ENCODE data around the gene TMEM187.

DNA sequence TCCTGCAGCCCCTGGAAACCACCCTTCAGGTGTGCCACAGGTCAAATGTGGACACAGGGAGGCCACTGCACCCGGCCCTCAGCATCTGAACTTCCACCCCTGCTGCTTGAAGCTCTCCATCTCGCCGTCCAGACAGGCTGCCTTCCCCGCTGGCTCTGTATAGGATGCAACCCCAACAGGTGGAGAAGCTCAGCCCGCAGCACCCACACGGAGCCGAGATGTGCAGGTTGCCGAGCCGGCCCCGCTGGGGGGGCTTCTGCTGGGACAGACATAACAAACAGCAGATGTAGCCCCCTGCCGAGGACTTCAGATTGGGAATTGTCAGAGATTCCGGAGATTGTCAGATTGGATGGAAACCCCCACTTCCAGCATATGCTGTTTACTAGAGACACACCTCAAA is 20.5 kb downstream of the TMEM187 start:
- TF ChIP-seq PAX5 (IDR thresholded peaks at IDR 0.05; ENCODE audit: insufficient read depth, low read length, severe bottlenecking) (no peak), POLR2AphosphoS5 (IDR thresholded peaks at IDR 0.05; ENCODE audit: low read depth, low read length) (no peak), POLR2A (IDR thresholded peaks at IDR 0.05; ENCODE audit: low read depth, low read length) (no peak), SPI1 (IDR thresholded peaks at IDR 0.05; ENCODE audit: low read depth, low read length) (no peak), TAF1 (IDR thresholded peaks at IDR 0.05; ENCODE audit: low read depth, low read length) (no peak), POU2F2 (IDR thresholded peaks at IDR 0.05; ENCODE audit: low read depth, low read length) (no peak)
